Measurements from ENCODE around the gene DPPA5. TPM values are rescaled to one million over a fixed set of nuclear protein-coding genes. Genes with fewer than 3 reads are reported as not detected.

Gene DPPA5
- total RNA-seq, 1 experiment from 2014 or later: not detected

DNA sequence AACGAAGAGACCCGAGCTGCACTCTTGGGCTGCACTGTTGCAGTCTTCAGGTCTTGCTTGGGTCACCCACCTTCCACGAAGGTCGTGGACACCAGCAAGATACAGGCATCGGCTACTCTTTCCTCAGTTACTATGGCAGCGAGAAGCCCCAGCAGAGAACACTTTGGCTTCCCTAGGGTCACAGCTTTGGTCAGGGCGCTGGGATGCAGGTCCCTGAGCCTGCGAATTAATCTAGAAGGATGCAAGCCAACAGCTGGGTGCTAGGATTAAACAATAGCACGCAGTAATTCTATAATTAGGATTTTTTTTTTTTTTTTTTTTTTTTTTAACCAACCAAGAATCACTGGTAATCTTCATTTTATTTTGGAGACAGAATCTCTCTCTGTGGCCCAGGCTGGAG lies 10.5 kb upstream of the DPPA5 start:
- Histone ChIP-seq H3K27me3 (ENCODE audit: insufficient read depth, low read length) (no peaks in the 10 kb centered on the region), H3K4me1 (ENCODE audit: control insufficient read depth in 1 of 2, insufficient read depth in 2 of 2, low read length in 2 of 2) (no peaks in the 10 kb centered on the region), H3K9ac (ENCODE audit: low read length) (no peak overlapping the region), H2AFZ (ENCODE audit: low read depth, low read length, poor library complexity, severe bottlenecking) (no peak overlapping the region), H3K79me2 (ENCODE audit: insufficient read depth, low read length) (no peaks in the 10 kb centered on the region), H3K27ac (ENCODE audit: low read depth, low read length) (no peak overlapping the region), H3K36me3 (ENCODE audit: control insufficient read depth in 1 of 2, insufficient read depth in 2 of 2, low read length in 2 of 2) (no peaks in the 10 kb centered on the region), H3K9me3 (ENCODE audit: control insufficient read depth in 1 of 2, insufficient read depth in 1 of 2, low read depth in 1 of 2, low read length in 2 of 2) (no peaks in the 10 kb centered on the region), H3K4me2 (ENCODE audit: low read length) (no peak overlapping the region), H3K4me3 (replicated peaks in 1 of 2; ENCODE audit: low read depth in 1 of 2, low read length in 2 of 2) (no peak overlapping the region), H3K9me2 (ENCODE audit: insufficient read depth) (no peaks in the 10 kb centered on the region), H4K20me1 (ENCODE audit: insufficient read depth) (no peaks in the 10 kb centered on the region)
- ChIA-PET RAD21 (ENCODE audit: low non-redundant PET in 1 of 2, low total read pairs in 2 of 2, uncharacterized antibody in 2 of 2, unreplicated experiment in 2 of 2) (no interaction called here), POLR2A (no interaction called here), CTCF (no interaction called here)
- no peak for TF ChIP-seq CEBPB (IDR thresholded peaks at IDR 0.05; ENCODE audit: low read depth)
- TF ChIP-seq, protein P1, sequence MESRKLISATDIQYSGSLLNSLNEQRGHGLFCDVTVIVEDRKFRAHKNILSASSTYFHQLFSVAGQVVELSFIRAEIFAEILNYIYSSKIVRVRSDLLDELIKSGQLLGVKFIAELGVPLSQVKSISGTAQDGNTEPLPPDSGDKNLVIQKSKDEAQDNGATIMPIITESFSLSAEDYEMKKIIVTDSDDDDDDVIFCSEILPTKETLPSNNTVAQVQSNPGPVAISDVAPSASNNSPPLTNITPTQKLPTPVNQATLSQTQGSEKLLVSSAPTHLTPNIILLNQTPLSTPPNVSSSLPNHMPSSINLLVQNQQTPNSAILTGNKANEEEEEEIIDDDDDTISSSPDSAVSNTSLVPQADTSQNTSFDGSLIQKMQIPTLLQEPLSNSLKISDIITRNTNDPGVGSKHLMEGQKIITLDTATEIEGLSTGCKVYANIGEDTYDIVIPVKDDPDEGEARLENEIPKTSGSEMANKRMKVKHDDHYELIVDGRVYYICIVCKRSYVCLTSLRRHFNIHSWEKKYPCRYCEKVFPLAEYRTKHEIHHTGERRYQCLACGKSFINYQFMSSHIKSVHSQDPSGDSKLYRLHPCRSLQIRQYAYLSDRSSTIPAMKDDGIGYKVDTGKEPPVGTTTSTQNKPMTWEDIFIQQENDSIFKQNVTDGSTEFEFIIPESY (IDR thresholded peaks at IDR 0.05; ENCODE audit: extremely low read depth, insufficient replicate concordance, low read length): no peak
- intact Hi-C loops (cut with micrococcal nuclease): no loop called here
- DNase-seq (ENCODE audit: low read depth, low spot score) (no peak), ATAC-seq (no peak)
- no TSS peak for BruUV-seq (replicated peaks)

DNA sequence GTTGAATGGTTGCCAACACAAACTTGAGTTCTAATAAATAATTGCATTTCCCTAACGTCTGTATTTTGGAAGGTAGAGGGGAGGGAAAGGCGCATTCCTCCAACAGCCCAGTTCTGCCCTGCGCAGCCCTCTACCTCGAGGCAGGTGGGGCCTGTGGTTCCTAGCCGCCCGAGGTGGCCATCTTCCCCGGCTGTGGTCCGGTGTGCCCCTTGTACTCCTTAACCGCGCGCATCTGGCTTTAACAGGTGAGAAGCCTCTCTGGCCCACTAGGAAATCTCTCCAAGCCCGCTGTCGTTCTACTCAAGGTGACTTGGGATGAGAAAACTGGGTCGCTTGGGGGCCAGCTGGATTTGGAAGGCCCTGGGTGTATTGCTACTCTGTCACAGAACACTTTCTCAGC lies 10.0 kb upstream of the DPPA5 start:
- CTCF ChIA-PET: no interaction called here
- intact Hi-C loops (cut with micrococcal nuclease): no loop called here
- Histone ChIP-seq H3K4me2 (ENCODE audit: low read length) (no peak overlapping the region), H3K27me3 (ENCODE audit: insufficient read depth, low read length) (no peaks in the 10 kb centered on the region), H3K4me3 (replicated peaks in 1 of 2; ENCODE audit: low read depth in 1 of 2, low read length in 2 of 2) (no peak overlapping the region), H3K4me1 (ENCODE audit: control insufficient read depth in 1 of 2, insufficient read depth in 2 of 2, low read length in 2 of 2) (no peaks in the 10 kb centered on the region), H3K27ac (ENCODE audit: low read depth, low read length) (no peak overlapping the region), H3K9ac (ENCODE audit: low read length) (no peak overlapping the region), H3K9me3 (ENCODE audit: control insufficient read depth in 1 of 2, insufficient read depth in 1 of 2, low read depth in 1 of 2, low read length in 2 of 2) (no peaks in the 10 kb centered on the region), H3K79me2 (ENCODE audit: insufficient read depth, low read length) (no peaks in the 10 kb centered on the region), H3K36me3 (ENCODE audit: control insufficient read depth in 1 of 2, insufficient read depth in 2 of 2, low read length in 2 of 2) (no peaks in the 10 kb centered on the region), H2AFZ (ENCODE audit: low read depth, low read length, poor library complexity, severe bottlenecking) (no peak overlapping the region), H3K9me2 (ENCODE audit: insufficient read depth) (no peaks in the 10 kb centered on the region), H4K20me1 (ENCODE audit: insufficient read depth) (no peaks in the 10 kb centered on the region)
- POLR2A ChIA-PET: no interaction called here
- no TSS peak for BruUV-seq (replicated peaks)
- RAD21 ChIA-PET (ENCODE audit: low non-redundant PET in 1 of 2, low total read pairs in 2 of 2, uncharacterized antibody in 2 of 2, unreplicated experiment in 2 of 2): no interaction called here
- no peak for DNase-seq (ENCODE audit: low read depth, low spot score)
- no peak for TF ChIP-seq POLR2AphosphoS5 (IDR thresholded peaks at IDR 0.05; ENCODE audit: low read depth, low read length)
- ATAC-seq: no peak

Data from HCT116 (cell line).